HG03139 (cell line): ENCODE data around the gene UBE3A.
"Not testable (repeated sequence)": the region's sequence is repeated elsewhere in the genome, so short reads cannot be mapped to it uniquely, and the experiment has no call there.

ENCODE experiments used
- ATAC-seq: cut with Tn5 transposase; IDR thresholded peaks from one replicate; pipeline ENCODE4 v1.9.1; 2021; ENCODE audit not compliant: unreplicated experiment

The UBE3A gene

GRCh38 chr15:25439369-25439836 lies 579 bp upstream of the UBE3A start:
- peak; percentile 6 for ATAC-seq

GRCh38 chr15:25437777-25438600 lies 835 bp downstream of the UBE3A start:
- ATAC-seq = peak; percentile 35

GRCh38 chr15:25436707-25437106 lies 2.1 kb downstream of the UBE3A start:
- no peak for ATAC-seq

GRCh38 chr15:25435474-25436243 lies 3.2 kb downstream of the UBE3A start:
- ATAC-seq = no peak

GRCh38 chr15:25433118-25433865 lies 5.5 kb downstream of the UBE3A start:
- no peak for ATAC-seq

- ATAC-seq = no peak
These were observed 6.8 kb downstream of the UBE3A start for GRCh38 chr15:25431836-25432561.

- ATAC-seq = no peak
These were observed 11.0 kb downstream of the UBE3A start for GRCh38 chr15:25427861-25428260.

- no peak for ATAC-seq
These were observed 11.8 kb downstream of the UBE3A start for GRCh38 chr15:25426896-25427610.

GRCh38 chr15:25424073-25424472 lies 14.8 kb downstream of the UBE3A start:
- ATAC-seq = no peak

- ATAC-seq = no peak
These were observed 16.8 kb downstream of the UBE3A start for GRCh38 chr15:25422021-25422420.

GRCh38 chr15:25418202-25418601 lies 20.6 kb downstream of the UBE3A start:
- ATAC-seq = no peak

- ATAC-seq = no peak
These were observed 21.2 kb downstream of the UBE3A start for GRCh38 chr15:25417604-25418003.

GRCh38 chr15:25416693-25417092 lies 22.1 kb downstream of the UBE3A start:
- no peak for ATAC-seq

- ATAC-seq = no peak
These were observed 23.1 kb downstream of the UBE3A start for GRCh38 chr15:25415707-25416106.

- ATAC-seq = no peak
These were observed 23.6 kb downstream of the UBE3A start for GRCh38 chr15:25415217-25415616.

- ATAC-seq = no peak
These were observed 28.2 kb downstream of the UBE3A start for GRCh38 chr15:25410649-25411048.

- ATAC-seq = not testable (repeated sequence)
These were observed 29.1 kb downstream of the UBE3A start for GRCh38 chr15:25409731-25410130.

- no peak for ATAC-seq
These were observed 29.9 kb downstream of the UBE3A start for GRCh38 chr15:25408929-25409328.

GRCh38 chr15:25408428-25408827 lies 30.4 kb downstream of the UBE3A start:
- no peak for ATAC-seq

- ATAC-seq = no peak
These were observed 30.9 kb downstream of the UBE3A start for GRCh38 chr15:25407950-25408349.
